MCF 10A (cell line): ENCODE data around the gene RICTOR. TPM values are rescaled to one million over a fixed set of nuclear protein-coding genes. Genes with fewer than 3 reads are reported as not detected.
A peak's percentile ranks its signal among the peaks of the same experiment; 100 is the strongest.

Experiments
- BruUV-seq: library from RNA; stranded (reverse); fragments of 400-500 nt; replicated peaks from 2 replicates; lab custom pipeline; 2021; lab: Mats Ljungman, UMichigan
- CTCF ChIA-PET: fragments of 300-600 bp; sonication (Branson Sonifier 250); formaldehyde crosslinking; extraction: SDS; loops from one replicate; lab custom pipeline; 2021; ENCODE audit warnings: antibody characterized with exemption, inconsistent platforms; lab: Yijun Ruan, JAX
- POLR2A ChIA-PET: fragments of 300-600, 350-650 bp; sonication (Branson Sonifier 250); formaldehyde crosslinking; extraction: SDS; loops from one replicate; lab custom pipeline; 2020; ENCODE audit warnings: antibody characterized with exemption, inconsistent platforms; lab: Yijun Ruan, JAX
- DNase-seq: peaks from one replicate; pipeline ENCODE4 v3.0.0-alpha.2; 2018; ENCODE audit not compliant: unreplicated experiment
- H3K27ac Mint-ChIP-seq: one replicate; pipeline ENCODE4 v1.8.0; 2022; ENCODE audit warnings: mild to moderate bottlenecking, low read depth, mixed read lengths; ENCODE audit not compliant: unreplicated experiment
- H3K27me3 Mint-ChIP-seq: one replicate; pipeline ENCODE4 v1.8.0; 2022; ENCODE audit warnings: mixed read lengths; ENCODE audit not compliant: insufficient read depth, unreplicated experiment
- H3K36me3 Mint-ChIP-seq: one replicate; pipeline ENCODE4 v1.8.0; 2022; ENCODE audit warnings: mild to moderate bottlenecking, moderate library complexity, mixed read lengths; ENCODE audit not compliant: insufficient read depth, unreplicated experiment
- H3K4me1 Mint-ChIP-seq: one replicate; pipeline ENCODE4 v1.8.0; 2022; ENCODE audit warnings: mixed read lengths; ENCODE audit not compliant: insufficient read depth, unreplicated experiment
- H3K4me3 Mint-ChIP-seq: one replicate; pipeline ENCODE4 v1.8.0; 2022; ENCODE audit warnings: mild to moderate bottlenecking, moderate library complexity, mixed read lengths; ENCODE audit not compliant: unreplicated experiment
- H3K9me3 Mint-ChIP-seq: one replicate; pipeline ENCODE4 v1.8.0; 2022; ENCODE audit warnings: mixed read lengths; ENCODE audit not compliant: unreplicated experiment
- intact Hi-C: fragments of 100-400 bp; cut with micrococcal nuclease; formaldehyde crosslinking; loops from 2 replicates; pipeline ENCODE4 v1.14.1; 2022
- total RNA-seq: library from RNA; stranded (reverse); gene quantifications from 2 replicates; pipeline ENCODE4 v1.2.3, GENCODE V29; 2022
- TF ChIP-seq, protein P1 (sequence below): fragments of 200-600 bp; IDR thresholded peaks from one replicate; pipeline ENCODE4 v1.8.0; 2022; ENCODE audit warnings: antibody characterized with exemption, mild to moderate bottlenecking; ENCODE audit not compliant: unreplicated experiment

RICTOR gene
- total RNA-seq, 1 experiment from 2014 or later, result 25.7 TPM

DNA sequence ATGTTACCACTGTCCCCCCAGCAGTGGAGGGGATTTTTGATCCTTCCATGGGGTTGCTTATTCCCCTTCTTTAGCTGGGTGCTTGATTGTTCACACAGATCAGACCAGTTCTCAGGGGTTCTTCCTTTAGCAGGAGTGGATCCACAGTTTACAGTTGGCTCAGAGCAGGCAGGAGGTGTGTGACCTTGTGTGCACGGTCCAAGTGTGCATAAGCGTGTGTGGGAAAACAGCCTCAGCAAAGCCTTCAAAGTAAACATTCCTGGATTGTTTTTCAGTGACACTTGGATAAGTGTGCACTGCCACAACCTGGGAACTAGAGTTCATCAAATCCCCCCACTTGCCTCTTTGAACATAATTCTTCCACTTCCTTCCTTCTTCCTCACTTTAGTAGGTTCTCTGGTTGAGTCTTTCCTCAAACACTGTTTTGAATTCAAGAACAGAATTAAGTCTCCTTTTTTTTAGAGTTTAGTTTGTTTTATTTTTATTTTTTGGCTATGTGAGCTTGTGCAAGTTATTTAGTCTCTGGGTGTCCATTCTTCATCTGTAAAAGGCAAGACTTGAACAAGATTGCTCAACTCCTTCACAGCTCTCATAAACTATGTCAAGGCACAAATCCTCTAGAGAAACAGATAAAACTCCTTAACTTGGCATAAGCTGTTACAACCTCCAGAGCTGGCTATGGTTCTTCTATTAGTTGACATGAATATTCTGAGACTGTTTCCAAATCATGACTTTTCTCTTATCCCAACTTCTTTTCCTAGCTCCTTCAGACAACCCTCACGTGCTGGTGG is 150.3 kb downstream of the RICTOR start:
- Mint-ChIP-seq H3K4me1 (no peaks in the 10 kb centered on the region), H3K9me3 (no peaks in the 10 kb centered on the region), H3K27ac (no peak overlapping the region), H3K36me3 (peaks cover 98% of the 10 kb centered on the region), H3K4me3 (no peak overlapping the region), H3K27me3 (no peaks in the 10 kb centered on the region)
- CTCF ChIA-PET, result interaction anchor here (0.6 to 4.9 kb wide), 21 partner anchors 10 to 1920 kb away, joined by 3 to 47 read pairs (median 3); no protein-coding TSS in a partner anchor
- TF ChIP-seq, protein P1, sequence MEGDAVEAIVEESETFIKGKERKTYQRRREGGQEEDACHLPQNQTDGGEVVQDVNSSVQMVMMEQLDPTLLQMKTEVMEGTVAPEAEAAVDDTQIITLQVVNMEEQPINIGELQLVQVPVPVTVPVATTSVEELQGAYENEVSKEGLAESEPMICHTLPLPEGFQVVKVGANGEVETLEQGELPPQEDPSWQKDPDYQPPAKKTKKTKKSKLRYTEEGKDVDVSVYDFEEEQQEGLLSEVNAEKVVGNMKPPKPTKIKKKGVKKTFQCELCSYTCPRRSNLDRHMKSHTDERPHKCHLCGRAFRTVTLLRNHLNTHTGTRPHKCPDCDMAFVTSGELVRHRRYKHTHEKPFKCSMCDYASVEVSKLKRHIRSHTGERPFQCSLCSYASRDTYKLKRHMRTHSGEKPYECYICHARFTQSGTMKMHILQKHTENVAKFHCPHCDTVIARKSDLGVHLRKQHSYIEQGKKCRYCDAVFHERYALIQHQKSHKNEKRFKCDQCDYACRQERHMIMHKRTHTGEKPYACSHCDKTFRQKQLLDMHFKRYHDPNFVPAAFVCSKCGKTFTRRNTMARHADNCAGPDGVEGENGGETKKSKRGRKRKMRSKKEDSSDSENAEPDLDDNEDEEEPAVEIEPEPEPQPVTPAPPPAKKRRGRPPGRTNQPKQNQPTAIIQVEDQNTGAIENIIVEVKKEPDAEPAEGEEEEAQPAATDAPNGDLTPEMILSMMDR, result no peak
- POLR2A ChIA-PET, result interaction anchor here (0.6 to 1.3 kb wide), 4 partner anchors 8 to 482 kb away, joined by 3 read pairs; no protein-coding TSS in a partner anchor
- no peak for DNase-seq
- BruUV-seq, result no TSS peak
- intact Hi-C loops, result loop anchor here (5.0 to 10.0 kb wide), 4 partner anchors 117 to 719 kb away; partner anchors contain the start of gene LIFR

- BruUV-seq, result no TSS peak
These were observed 152.0 kb downstream of the RICTOR start for GRCh38 chr5:38922199-38922598.

DNA sequence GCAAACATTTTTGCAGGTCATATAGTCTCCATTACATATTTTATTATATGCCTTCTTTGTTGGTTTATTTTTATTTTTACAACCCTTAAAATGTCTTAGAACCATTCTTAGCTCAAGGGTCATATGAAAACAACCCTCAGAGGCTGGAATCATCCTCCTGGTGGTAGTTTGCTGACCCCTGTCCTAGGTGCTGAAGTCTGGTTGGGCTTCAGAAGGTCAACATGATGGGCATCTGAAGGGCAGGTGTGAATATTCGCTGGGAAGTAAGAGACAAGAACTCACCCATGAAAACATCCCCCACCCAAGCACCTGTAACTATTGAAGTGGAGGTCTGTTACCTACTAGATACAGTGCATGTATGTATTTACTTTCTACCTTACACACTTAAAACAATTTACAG is 153.0 kb downstream of the RICTOR start:
- no peak overlapping the region for H3K27ac Mint-ChIP-seq
- no peaks in the 10 kb centered on the region for H3K9me3 Mint-ChIP-seq
- no peaks in the 10 kb centered on the region for H3K4me1 Mint-ChIP-seq
- H3K27me3 Mint-ChIP-seq, result no peaks in the 10 kb centered on the region
- H3K4me3 Mint-ChIP-seq, result no peak overlapping the region
- ChIA-PET POLR2A (interaction anchor here (0.9 to 1.2 kb wide), 2 partner anchors 140 to 224 kb away, joined by 3 read pairs; no protein-coding TSS in a partner anchor), CTCF (interaction anchor here (0.7 to 4.9 kb wide), 15 partner anchors 25 to 538 kb away, joined by 3 to 47 read pairs (median 4); no protein-coding TSS in a partner anchor)
- BruUV-seq, result no TSS peak
- intact Hi-C loops, result loop anchor here (5.0 to 10.0 kb wide), 4 partner anchors 114 to 716 kb away; partner anchors contain the start of gene LIFR
- peaks cover 97% of the 10 kb centered on the region for H3K36me3 Mint-ChIP-seq
- no peak for DNase-seq
- TF ChIP-seq, protein P1, result no peak

More at GRCh38 chr5:38922199-38922598, 152.0 kb downstream of the RICTOR start:
- ChIA-PET POLR2A (interaction anchor here (0.6 to 1.3 kb wide), 5 partner anchors 89 to 503 kb away, joined by 3 to 4 read pairs (median 3); no protein-coding TSS in a partner anchor), CTCF (interaction anchor here (0.6 to 4.9 kb wide), 40 partner anchors 10 to 715 kb away, joined by 3 to 47 read pairs (median 4); no protein-coding TSS in a partner anchor)
- TF ChIP-seq, protein P1, result peak; percentile 84
- Mint-ChIP-seq H3K4me1 (no peaks in the 10 kb centered on the region), H3K27me3 (no peaks in the 10 kb centered on the region), H3K27ac (no peak overlapping the region), H3K4me3 (no peak overlapping the region), H3K9me3 (no peaks in the 10 kb centered on the region), H3K36me3 (peaks cover 97% of the 10 kb centered on the region)
- intact Hi-C loops, result loop anchor here (1.0 to 10.0 kb wide), 7 partner anchors 75 to 717 kb away; partner anchors contain the start of gene LIFR
- peak; percentile 65 for DNase-seq

- no peaks in the 10 kb centered on the region for H3K9me3 Mint-ChIP-seq
- CTCF ChIA-PET, result interaction anchor here (0.6 to 1.2 kb wide), 4 partner anchors 187 to 534 kb away, joined by 3 read pairs; no protein-coding TSS in a partner anchor
- no peaks in the 10 kb centered on the region for H3K27me3 Mint-ChIP-seq
- BruUV-seq, result no TSS peak
- no peak overlapping the region for H3K4me3 Mint-ChIP-seq
- intact Hi-C loops, result no loop called here
- TF ChIP-seq, protein P1, result no peak
- peak overlapping the region; percentile 77 for H3K27ac Mint-ChIP-seq
- H3K36me3 Mint-ChIP-seq, result peaks cover 60% of the 10 kb centered on the region
- H3K4me1 Mint-ChIP-seq, result no peaks in the 10 kb centered on the region
- POLR2A ChIA-PET, result no interaction called here
- no peak for DNase-seq
These were observed 157.4 kb downstream of the RICTOR start for GRCh38 chr5:38916802-38917201.
